ENCODE data around the gene OGFOD3.
"Not testable (repeated sequence)": the region's sequence is repeated elsewhere in the genome, so short reads cannot be mapped to it uniquely, and the experiment has no call there.

OGFOD3 gene

DNA sequence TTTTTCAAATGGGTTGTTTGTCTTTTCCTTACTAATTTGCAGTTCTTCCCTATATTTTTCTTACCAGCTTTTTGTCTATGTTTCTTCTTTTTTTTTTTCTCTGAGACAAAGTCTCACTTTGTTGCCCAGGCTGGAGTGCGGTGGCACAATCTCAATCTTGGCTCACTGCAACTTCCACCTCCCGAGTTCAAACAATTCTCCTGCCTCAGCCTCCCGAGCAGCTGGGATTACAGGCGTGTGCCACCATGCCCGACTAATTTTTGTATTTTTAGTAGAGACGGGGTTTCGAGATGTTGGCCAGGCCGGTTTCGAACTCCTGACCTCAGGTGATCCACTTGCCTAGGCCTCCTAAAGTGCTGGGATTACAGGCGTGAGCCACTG, 45.3 kb downstream of the OGFOD3 start:
- not testable (repeated sequence) for DNase-seq (ENCODE audit: low read depth)

DNA sequence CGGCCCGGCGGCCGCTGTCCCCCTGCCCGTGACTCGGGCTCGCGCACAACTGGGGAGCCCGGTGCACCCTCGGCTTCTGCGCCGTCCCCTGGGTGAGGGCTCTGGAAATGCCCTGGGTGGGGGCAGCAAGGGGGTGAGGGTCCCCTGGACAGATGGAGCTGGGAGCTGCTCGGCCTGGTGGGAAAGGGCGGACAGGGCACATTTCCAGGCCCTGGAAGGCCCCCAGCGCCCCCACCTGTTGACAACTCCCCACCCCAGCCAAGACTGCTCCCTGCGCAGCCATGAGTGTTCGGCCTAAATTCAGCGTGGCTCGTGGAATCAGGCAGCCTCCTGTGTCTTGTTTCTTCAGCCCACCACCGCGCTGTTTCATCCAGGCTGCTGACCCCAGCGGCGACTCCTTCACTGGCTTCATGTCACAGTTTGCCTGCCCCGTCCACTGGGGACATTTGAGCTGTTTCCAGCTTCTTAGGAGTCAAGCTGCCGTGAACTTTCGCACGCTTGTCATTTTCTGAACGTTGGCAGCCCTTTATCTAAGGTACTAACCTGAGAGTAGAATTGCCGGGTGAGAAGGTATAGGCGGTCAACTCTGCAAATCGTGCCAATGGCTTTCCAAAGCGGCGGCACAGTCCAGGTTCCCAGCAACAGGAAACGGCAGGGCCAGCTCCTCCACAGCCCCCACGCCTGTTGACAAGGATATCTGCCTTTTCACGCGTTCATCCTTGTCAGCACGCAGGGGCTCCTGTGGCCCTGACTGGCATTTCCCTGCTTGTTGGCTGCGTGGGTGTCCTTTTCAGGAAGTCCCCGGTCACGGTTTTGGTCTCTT, 45.9 kb downstream of the OGFOD3 start:
- no peak for DNase-seq (ENCODE audit: low read depth)

DNA sequence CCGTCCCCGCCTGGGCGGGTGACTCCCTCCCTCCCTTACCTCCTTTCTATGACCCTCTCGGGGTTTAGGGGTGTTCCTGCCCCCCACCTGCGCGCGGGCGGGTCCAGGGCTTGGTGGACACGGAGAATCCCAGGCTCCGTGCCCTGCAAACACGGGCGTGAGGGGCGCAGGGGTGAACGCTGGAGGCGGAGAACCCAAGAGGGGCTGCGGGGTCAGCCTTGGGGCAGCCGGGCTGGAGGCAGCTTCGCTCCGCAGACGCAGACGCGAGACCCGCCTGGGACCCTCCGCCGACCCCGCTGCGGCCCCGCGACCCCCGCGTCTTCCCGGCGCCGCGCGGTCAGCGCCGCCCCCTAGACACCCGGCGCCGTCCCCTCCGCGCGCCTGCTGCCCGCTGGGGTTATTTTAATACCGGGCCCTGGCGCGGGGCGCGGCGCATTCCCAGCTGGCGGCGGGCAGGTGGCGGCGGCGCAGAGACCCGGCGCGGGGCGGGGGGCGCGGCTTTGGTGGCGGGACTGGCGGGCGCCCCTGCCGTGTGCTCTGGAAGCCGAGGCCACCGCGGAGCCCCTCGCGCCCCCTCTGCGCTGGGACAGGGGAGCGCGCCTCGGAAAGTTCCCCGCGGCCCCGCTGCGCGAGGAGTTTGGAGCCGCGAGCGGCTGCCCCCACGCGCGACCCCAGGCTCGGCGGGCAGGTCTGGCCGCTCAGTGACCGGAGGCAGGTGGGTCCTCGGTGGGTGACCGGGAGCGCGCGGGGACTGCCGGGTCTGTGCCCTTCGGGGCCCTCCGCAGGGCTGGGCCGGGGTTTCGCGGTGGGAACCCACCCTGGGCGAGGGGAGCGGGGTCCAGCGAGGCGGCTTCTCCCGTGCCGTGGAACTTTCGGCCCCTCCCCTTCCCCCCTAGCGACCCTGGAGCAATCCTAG, 46.8 kb downstream of the OGFOD3 start, which contains the start of gene UTS2R:
Gene UTS2R (plus strand): TSS at position 433 of the 916 bp plus-strand sequence. CDS start 2,560 bp downstream, outside the sequence.
- DNase-seq (ENCODE audit: low read depth) = no peak

DNA sequence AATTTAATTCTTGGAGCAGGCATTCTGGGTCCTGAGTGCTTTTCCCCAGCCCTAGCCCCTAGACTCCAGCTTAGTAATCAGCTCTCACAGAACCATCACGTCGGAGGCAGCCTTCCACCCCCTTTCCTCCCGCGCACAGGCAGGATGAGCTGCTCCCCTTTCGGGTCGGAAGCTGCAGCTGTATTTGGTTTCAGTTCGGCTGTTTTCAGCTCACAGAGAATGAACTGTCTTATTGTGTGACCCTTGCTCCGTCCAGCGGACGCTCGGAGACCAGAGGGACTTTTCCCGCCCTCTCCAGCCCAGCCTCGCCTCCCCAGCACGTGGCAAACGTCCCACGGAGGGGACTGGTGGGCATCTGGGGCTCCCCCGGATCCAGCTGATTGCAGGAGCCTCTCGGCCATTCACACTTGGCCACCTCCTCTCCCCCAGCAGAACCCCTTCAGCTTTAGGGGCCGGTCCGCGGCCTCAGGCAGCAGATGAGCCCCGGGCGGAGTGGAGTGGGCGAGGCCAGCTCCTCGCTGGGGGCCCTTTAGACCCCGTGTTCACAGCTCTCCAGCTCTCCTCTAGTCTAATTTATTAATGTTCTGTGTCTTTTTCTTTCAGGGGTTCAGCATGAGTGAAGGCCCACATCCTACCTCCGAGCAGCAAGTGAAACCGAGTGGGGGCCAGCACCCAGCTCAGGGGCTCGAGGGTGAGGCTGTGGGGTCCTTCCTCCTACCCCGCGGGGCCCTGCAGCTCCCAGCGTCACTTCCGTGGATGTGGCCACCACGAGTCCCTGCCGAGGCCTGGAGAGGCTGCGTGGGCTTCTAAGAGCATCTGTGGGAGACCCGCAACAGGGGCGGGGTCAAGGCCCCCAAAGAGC, 47.7 kb downstream of the OGFOD3 start:
- DNase-seq (ENCODE audit: low read depth) = no peak

DNA sequence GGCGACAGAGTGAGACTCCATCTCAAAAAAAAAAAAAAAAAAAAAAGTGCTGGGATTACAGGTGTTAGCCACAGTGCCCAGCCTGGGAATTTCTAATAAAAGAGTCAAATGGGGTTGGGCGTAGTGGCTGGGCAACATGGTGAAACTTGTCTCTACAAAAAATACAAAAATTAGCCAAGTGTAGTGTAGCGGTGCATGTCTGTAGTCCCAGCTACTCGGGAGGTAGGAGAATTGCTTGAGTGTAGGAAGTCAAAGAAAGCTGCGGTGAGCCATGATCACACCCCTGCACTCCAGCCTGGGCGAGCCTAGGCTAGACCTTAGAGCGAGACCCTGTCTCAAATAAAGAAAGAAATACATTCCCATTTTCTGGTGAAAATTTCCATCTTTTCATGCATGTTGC, 49.2 kb downstream of the OGFOD3 start:
- no peak for DNase-seq (ENCODE audit: low read depth)

DNA sequence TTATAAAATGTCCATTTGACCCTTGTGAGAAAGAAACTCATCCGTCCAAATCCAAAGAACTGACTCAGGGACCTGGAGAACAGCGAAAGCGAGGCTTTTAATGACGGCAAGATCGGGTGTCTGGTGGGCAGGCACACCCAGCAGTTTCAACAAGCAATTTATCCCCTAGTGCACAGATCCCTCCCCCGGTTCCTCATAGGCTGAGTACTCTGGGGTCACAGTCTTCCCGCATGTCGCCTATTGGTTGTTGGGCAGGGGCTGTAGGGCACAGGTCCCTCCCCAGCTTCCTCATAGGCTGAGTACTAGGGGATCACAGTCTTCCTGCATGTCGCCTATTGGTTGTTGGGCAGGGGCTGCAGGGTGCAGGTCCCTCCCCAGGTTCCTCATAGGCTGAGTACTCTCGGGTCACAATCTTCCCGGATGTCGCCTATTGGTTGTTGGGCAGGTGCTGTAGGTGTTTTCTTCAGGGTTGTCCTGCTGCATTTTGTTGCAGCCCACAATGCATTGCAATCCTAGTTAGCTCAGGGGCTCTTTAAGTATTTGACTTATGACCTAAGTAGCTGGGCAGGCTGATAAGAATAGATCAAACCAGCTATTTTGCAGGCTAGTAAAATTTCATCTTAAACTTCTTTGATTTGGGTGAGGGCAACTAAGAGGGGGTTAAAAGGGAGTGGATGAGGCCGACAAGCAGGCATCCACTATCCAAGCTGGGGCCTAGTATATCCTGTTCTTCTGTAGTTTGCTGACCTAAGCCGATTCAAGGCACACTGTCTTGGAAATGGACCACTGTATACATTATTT, 50.5 kb downstream of the OGFOD3 start:
- no peak for DNase-seq (ENCODE audit: low read depth)

DNA sequence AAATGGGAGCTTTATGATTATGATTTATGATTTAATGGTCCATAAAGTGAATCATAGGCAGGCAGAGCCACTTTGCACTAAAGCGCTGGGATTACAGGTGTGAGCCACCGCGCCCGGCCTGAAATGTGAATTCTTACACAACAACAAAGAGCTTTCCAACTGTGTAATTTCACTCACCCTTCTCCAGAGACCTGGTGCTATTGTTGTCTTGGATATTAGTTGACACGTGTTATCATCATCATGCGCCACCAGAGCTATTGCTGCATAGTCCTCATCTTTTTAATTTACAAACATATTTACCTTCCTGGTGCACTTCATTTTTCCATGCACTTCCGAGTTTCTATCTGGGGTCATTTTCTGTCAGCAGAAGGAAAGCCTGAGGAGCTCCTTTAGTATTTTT, 51.6 kb downstream of the OGFOD3 start:
- DNase-seq (ENCODE audit: low read depth) = no peak

DNA sequence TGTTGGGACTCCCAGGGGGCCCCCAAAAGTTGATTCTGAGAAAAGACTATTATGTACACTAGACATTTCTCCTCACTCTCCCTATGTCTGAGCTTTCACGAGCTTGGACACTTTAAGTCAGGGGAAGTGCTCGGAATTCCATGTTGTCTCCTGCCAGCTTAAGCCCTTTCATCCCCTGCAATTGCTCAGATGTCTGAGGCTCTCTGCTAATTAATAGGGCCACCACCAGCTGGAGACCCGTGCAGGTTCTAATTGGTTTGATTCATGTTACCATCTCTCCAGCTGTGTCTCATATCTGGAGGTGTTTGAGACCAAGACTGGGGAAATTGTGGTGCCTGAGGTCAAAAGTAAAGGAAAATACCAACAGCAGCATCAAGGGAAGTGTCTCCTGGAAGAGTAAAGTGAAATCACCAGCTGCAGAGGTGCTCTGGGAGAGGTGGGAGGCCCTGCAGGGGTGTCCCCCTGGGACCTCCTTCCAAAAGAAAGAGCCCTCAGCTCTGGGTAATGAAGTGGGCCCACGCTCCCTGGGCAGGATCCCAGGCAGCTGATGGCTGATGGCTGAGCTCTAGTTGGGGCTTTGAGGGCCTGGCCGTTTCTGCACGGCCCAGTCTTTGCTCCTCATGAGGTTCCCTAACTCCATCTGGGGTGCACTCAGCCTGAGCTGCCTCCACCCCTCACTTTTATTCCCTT, 52.6 kb downstream of the OGFOD3 start:
- no peak for DNase-seq (ENCODE audit: low read depth)

DNA sequence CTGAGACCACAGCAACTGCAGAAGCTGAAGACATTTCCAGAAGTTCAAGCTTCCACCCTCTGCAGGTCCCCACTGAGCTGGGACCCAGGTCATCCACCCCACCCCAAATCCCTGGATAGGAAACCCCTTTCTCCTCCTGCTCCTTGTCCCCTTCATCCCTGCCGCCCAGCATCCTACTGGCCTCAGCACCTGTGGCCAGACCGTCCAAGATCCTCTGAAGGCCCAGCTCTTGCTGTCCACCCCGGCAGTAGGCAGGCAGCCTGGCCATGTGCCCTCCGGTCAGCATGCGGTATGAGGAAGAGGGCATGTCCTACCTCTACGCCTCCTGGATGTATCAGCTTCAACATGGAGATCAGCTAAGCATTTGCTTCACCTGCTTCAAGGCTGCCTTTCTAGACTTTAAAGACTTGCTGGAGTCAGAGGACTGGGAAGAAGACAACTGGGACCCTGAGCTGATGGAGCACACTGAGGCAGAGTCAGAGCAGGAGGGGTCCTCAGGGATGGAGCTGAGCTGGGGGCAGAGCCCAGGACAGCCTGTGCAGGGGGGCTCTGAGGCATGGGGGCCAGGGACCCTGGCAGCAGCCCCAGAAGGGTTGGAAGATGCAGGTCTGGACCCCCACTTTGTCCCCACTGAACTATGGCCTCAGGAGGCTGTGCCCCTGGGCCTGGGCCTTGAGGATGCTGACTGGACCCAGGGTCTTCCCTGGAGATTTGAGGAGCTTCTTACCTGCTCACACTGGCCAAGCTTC, 56.3 kb downstream of the OGFOD3 start:
- no peak for DNase-seq (ENCODE audit: low read depth)

DNA sequence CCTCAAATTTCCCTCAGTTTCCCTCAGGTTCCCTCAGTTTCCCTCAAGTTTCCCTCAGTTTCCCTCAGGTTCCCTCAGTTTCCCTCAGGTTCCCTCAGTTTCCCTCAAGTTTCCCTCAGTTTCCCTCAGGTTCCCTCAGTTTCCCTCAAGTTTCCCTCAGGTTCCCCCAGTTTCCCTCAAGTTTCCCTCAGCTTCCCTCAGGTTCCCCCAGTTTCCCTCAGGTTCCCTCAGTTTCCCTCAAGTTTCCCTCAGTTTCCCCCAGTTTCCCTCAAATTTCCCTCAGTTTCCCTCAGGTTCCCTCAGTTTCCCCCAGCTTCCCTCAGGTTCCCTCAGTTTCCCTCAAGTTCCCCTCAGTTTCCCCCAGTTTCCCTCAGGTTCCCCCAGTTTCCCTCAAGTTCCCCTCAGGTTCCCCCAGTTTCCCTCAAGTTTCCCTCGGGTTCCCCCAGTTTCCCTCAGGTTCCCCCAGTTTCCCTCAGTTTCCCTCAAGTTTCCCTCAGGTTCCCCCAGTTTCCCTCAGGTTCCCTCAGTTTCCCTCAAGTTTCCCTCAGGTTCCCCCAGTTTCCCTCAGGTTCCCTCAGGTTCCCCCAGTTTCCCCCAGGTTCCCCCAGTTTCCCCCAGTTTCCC, 58.8 kb downstream of the OGFOD3 start:
- DNase-seq (ENCODE audit: low read depth) = not testable (repeated sequence)

DNA sequence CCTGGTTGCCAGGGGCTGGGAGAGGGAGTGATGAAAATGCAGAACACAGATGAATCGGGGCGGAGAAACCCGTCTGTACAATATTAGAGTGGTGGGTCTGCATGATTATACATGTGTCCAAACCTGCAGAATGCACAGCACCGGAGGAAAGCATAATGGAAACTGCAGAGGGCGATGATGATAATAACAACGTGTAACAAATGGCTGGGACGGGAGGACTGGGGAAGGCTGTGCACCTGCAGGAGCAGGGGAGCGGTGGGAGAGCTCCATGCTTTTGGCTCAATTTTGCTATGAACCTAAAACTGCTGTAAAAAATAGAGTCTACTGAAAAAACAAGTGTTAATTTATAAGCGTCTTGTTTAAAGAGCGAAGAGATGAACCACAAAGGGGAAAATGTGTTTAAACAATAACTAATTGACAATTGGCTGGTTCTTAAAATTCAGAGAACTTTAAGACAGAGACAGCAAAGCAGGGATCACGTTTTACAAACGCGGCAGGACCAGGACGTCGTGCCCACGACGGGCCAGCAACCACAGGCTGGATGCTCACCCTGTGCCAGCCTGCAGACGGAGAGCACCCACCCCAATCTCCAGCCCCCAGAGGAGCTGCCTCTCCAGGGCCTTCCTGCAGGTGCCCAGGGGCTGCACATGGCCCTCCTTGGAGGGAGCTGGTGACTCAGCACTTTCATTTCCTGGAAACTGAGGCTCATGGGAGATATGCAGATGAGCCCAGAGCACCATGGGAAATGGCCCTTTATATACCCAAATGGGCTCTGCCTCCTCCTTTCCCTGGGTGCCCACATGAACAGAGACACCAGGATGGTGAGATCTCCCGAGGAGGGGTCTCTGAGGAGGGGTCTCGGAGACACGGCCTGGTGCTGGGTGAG, 59.7 kb downstream of the OGFOD3 start, which contains the start of gene TEX19:
Gene TEX19 (plus strand): TSS at position 783 of the 886 bp plus-strand sequence. CDS start 2,904 bp downstream, outside the sequence.
- no peak for DNase-seq (ENCODE audit: low read depth)

DNA sequence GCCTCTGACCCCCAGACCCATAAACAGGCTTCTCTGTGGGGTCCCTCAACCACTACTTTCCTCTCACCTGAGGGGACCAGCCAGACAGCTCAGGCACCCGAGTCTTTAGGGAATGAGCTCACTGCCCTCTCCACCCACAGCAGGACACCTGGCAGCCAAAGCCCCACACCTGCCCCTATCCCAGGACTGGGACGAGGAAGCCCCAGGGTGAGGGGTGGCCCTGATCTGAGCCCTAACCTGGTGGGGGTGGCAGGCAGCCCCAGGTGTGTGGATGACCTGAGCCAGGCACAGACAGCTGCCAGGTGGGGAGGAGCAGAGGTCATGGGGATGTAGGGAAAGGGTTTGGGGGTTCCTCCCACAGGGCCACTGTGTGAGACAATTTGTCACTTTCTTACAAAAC, 61.0 kb downstream of the OGFOD3 start:
- DNase-seq (ENCODE audit: low read depth) = no peak

DNA sequence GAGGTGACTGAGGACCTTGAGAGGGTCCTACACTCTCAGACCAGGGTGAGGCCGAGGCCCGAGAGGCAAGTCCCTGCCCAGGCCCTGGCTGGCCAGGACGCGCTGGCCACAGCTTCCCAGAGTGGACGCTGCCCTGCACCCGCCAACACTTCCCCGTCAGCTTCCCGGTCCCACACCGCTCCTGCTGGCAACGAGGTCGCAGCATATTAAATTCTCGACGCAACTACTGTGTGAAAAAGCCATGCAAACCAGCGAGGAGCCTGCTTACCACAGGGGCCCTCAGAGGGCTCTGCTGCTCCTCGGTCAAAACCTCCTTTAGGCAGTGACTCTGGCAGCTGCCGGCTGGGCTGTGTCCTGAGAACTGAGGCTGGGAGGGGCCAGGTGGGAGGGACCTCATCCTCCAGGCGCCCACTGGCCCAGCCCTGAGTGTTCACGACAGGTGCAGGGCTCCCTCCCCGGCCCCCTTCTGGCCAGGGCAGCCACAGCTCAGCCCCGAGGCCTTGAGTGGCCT, 61.5 kb downstream of the OGFOD3 start:
- DNase-seq (ENCODE audit: low read depth) = no peak

DNA sequence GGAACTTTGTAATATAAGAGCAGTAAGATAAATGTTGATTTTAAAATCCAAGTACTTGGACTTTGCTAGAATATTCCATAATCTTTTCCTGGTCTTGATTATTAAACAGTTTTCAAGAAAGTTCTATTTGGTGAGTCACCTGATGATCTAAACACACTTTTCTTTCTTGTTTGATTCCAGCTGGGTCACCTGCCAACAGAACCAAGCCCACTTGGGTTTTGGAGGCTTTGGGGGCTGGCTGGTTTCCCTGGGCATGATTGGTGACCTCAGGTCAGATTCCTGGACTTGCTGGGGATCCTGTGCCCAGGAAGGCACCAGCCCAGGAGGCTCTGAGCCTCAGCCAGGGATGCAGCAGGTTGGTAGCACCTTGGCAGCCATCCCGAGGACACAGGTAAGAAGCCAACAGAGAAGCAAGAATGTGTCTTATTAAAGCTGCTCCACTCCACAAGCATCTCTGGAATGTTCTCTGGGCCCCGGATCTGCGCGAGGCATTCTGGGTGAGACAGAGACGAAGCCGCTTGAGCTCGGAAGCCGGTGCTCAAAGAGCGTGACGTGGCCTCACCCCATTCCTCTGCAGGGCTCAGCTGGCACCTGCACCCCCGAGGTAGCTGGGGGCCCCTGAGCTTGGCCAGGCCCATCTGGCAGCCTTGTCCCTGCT, 62.5 kb downstream of the OGFOD3 start:
- DNase-seq (ENCODE audit: low read depth) = no peak

DNA sequence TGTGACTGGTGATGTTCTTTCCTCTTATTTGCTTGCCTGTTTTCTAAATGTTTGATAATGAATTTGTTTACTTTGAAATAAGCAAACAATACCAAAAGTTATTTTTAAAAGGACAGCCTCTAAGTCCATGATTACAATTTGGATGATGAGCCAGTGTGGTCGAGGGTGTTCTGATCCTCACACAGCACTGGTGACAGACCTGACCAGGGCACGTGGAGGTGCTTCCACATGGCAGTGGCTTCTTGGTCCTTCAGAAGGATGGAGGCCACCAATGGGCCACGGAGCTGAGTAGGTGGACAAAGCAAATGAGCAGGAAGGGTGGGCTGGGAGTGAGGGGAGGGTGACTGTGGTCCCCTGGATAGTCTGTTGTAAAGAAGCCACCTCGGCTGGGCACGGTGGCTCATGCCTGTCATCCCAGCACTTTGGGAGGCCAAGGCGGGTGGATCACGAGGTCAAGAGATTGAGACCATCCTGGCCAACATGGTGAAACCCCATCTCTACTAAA, 63.5 kb downstream of the OGFOD3 start:
- no peak for DNase-seq (ENCODE audit: low read depth)

DNA sequence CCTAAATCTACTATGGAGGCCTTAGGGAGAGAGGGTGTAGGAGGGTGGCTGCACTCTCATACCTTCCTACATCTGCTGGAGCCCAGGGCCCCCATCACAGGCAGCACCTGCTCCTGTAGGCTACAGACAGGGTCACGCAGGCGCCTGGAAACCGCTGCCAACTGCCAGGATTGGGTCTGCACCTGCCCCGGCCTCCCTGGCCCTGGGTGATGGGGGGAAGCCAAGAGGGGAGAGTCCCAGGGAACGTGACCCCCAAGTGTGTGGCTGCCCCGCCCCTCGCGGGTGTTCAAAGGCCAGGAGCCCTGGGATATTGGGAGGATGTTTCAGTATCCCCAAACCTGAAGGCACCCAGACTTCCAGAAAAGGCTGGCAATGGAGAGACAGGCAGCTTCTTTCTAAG, 64.9 kb downstream of the OGFOD3 start:
- no peak for DNase-seq (ENCODE audit: low read depth)

Data from activated T-helper 9 cell treated with anti-CD3 and anti-CD28 coated beads, Interleukin-2, amount 50 U/mL, for 16 hours (primary cell).